IMR-90 (cell line): ENCODE measurements around the gene KBTBD12. TPM values are rescaled to one million over a fixed set of nuclear protein-coding genes. Genes with fewer than 3 reads are reported as not detected.

Source experiments
- ATAC-seq: fragments of 200-7000 bp; cut with Tn5 transposase; 2 replicates; pipeline ENCODE4 v1.9.1; 2020; ENCODE audit warnings: low read depth, mild to moderate bottlenecking, moderate library complexity
- BruUV-seq: library from RNA; stranded (reverse); fragments of 400-500 nt; replicated peaks from 2 replicates; lab custom pipeline; 2021; lab: Mats Ljungman, UMichigan
- CTCF ChIA-PET: fragments of 300-600 bp; formaldehyde crosslinking; extraction: SDS; loops from one replicate; lab custom pipeline; 2021; ENCODE audit warnings: antibody characterized with exemption; lab: Yijun Ruan, JAX
- POLR2A ChIA-PET: fragments of 300-600 bp; sonication (Branson Sonifier 250); formaldehyde crosslinking; loops from one replicate; lab custom pipeline; 2022; ENCODE audit warnings: antibody characterized with exemption; ENCODE audit not compliant: unreplicated experiment; lab: Charles Lee
- DNase-seq: peaks from one replicate; pipeline ENCODE4 v3.0.0; 2013
- H2AFZ ChIP-seq: replicated peaks from 2 replicates; pipeline ENCODE3; 2013; ENCODE audit warnings: low read length, mild to moderate bottlenecking; ENCODE audit not compliant: poor library complexity
- H2AK5ac ChIP-seq: 2 replicates; pipeline ENCODE4 v1.6.1; 2013; ENCODE audit warnings: low read depth, low read length, inconsistent platforms
- H2AK9ac ChIP-seq: replicated peaks from 2 replicates; pipeline ENCODE3; 2013; ENCODE audit warnings: mild to moderate bottlenecking, low read depth, low read length, moderate library complexity; ENCODE audit not compliant: poor library complexity
- H2BK120ac ChIP-seq: 2 replicates; pipeline ENCODE4 v1.6.1; 2013; ENCODE audit warnings: low read depth, low read length, inconsistent platforms
- H2BK15ac ChIP-seq: 3 replicates; pipeline ENCODE4 v1.6.1; 2013; ENCODE audit warnings: low read depth, low read length, inconsistent platforms
- H2BK20ac ChIP-seq: 2 replicates; pipeline ENCODE4 v1.6.1; 2013; ENCODE audit warnings: low read depth, mild to moderate bottlenecking, inconsistent platforms, low read length, moderate library complexity
- H2BK5ac ChIP-seq: 2 replicates; pipeline ENCODE4 v1.6.1; 2013; ENCODE audit warnings: mild to moderate bottlenecking, low read depth, low read length, inconsistent platforms; ENCODE audit not compliant: poor library complexity, severe bottlenecking
- H3K14ac ChIP-seq: replicated peaks from 2 replicates; pipeline ENCODE4 v1.6.1; 2013; ENCODE audit warnings: low read depth, low read length, inconsistent platforms
- H3K18ac ChIP-seq: 2 replicates; pipeline ENCODE4 v1.6.1; 2013; ENCODE audit warnings: low read depth, low read length, control low read depth
- H3K23ac ChIP-seq: 2 replicates; pipeline ENCODE4 v1.6.1; 2013; ENCODE audit warnings: low read depth, low read length, inconsistent platforms
- H3K27ac ChIP-seq: 2 replicates; pipeline ENCODE4 v1.5.1; 2013; ENCODE audit warnings: mild to moderate bottlenecking, control low read depth, low read length; ENCODE audit not compliant: insufficient read depth
- H3K27me3 ChIP-seq: 2 replicates; pipeline ENCODE4 v1.6.1; 2013; ENCODE audit warnings: low read length; ENCODE audit not compliant: control insufficient read depth, insufficient read depth
- H3K36me3 ChIP-seq: 2 replicates; pipeline ENCODE4 v1.6.1; 2013; ENCODE audit warnings: low read length, mixed read lengths; ENCODE audit not compliant: control insufficient read depth, insufficient read depth
- H3K4ac ChIP-seq: 2 replicates; pipeline ENCODE4 v1.6.1; 2013; ENCODE audit warnings: low read depth, low read length, inconsistent platforms
- H3K4me1 ChIP-seq: 2 replicates; pipeline ENCODE4 v1.6.1; 2013; ENCODE audit warnings: low read length, mixed read lengths; ENCODE audit not compliant: control insufficient read depth, insufficient read depth
- H3K4me2 ChIP-seq: 2 replicates; pipeline ENCODE4 v1.6.1; 2013; ENCODE audit warnings: low read depth, mild to moderate bottlenecking, control low read depth, low read length, moderate library complexity
- H3K4me3 ChIP-seq: 2 replicates; pipeline ENCODE4 v1.5.1; 2013; ENCODE audit warnings: low read depth, mild to moderate bottlenecking, control low read depth, low read length, moderate library complexity; ENCODE audit not compliant: insufficient read depth
- H3K56ac ChIP-seq: 2 replicates; pipeline ENCODE4 v1.6.1; 2013; ENCODE audit warnings: low read length, inconsistent platforms; ENCODE audit not compliant: insufficient read depth; ENCODE audit errors: extremely low read depth
- H3K79me1 ChIP-seq, 2 experiments: 2 replicates each; pipeline ENCODE4 v1.6.1; 2013; ENCODE audit warnings: low read length in 2 of 2, inconsistent platforms in 1 of 2, low read depth in 1 of 2
- H3K9ac ChIP-seq: 2 replicates; pipeline ENCODE4 v1.6.1; 2013; ENCODE audit warnings: low read depth, low read length, control low read depth
- H3K9me1 ChIP-seq: 2 replicates; pipeline ENCODE4 v1.6.1; 2013; ENCODE audit warnings: low read length, inconsistent platforms; ENCODE audit not compliant: insufficient read depth
- H3K9me3 ChIP-seq: 2 replicates; pipeline ENCODE4 v1.6.1; 2013; ENCODE audit warnings: low read length; ENCODE audit not compliant: control insufficient read depth, insufficient read depth
- H4K20me1 ChIP-seq: 2 replicates; pipeline ENCODE4 v1.6.1; 2013; ENCODE audit warnings: low read length, inconsistent platforms; ENCODE audit not compliant: insufficient read depth
- H4K5ac ChIP-seq: 2 replicates; pipeline ENCODE4 v1.6.1; 2013; ENCODE audit warnings: mild to moderate bottlenecking, low read depth, low read length, control low read depth
- H4K8ac ChIP-seq, 2 experiments: 2 replicates each; pipeline ENCODE4 v1.6.1; 2013; ENCODE audit warnings: low read depth in 2 of 2, low read length in 2 of 2, control low read depth in 1 of 2, inconsistent platforms in 1 of 2
- H4K91ac ChIP-seq: 2 replicates; pipeline ENCODE4 v1.6.1; 2013; ENCODE audit warnings: low read depth, low read length, inconsistent platforms; ENCODE audit not compliant: insufficient read depth
- BHLHE40 ChIP-seq: fragments of 150-350 bp; IDR thresholded peaks from 2 replicates; pipeline ENCODE4 v1.6.1; 2016; ENCODE audit warnings: mild to moderate bottlenecking, low read depth, low read length
- CEBPB ChIP-seq: IDR thresholded peaks from 2 replicates; pipeline ENCODE4 v1.6.1; 2012; ENCODE audit warnings: low read depth, low read length, improper control_type of control experiment
- MAFK ChIP-seq: IDR thresholded peaks from 2 replicates; pipeline ENCODE4 v1.6.1; 2012; ENCODE audit warnings: low read depth, low read length, improper control_type of control experiment
- MAZ ChIP-seq: IDR thresholded peaks from 2 replicates; pipeline ENCODE4 v1.6.1; 2012; ENCODE audit warnings: low read depth, mild to moderate bottlenecking, low read length, improper control_type of control experiment, moderate library complexity, borderline replicate concordance
- MXI1 ChIP-seq: IDR thresholded peaks from 2 replicates; pipeline ENCODE4 v1.6.1; 2012; ENCODE audit warnings: low read depth, mild to moderate bottlenecking, low read length, moderate library complexity, borderline replicate concordance
- NFE2L2 ChIP-seq: fragments of 150-350 bp; IDR thresholded peaks from 2 replicates; pipeline ENCODE4 v1.6.1; 2016; ENCODE audit warnings: low read depth, mild to moderate bottlenecking, low read length
- POLR2A ChIP-seq: IDR thresholded peaks from 2 replicates; pipeline ENCODE4 v1.6.1; 2012; ENCODE audit warnings: mild to moderate bottlenecking, low read depth, low read length
- RAD21 ChIP-seq: IDR thresholded peaks from 2 replicates; pipeline ENCODE4 v1.6.1; 2012; ENCODE audit warnings: low read length, improper control_type of control experiment
- RCOR1 ChIP-seq: IDR thresholded peaks from 2 replicates; pipeline ENCODE4 v1.6.1; 2012; ENCODE audit warnings: mild to moderate bottlenecking, low read length, improper control_type of control experiment; ENCODE audit not compliant: insufficient replicate concordance
- SMC3 ChIP-seq: fragments of 150-350 bp; IDR thresholded peaks from 2 replicates; pipeline ENCODE4 v1.6.1; 2016; ENCODE audit warnings: low read depth, mild to moderate bottlenecking, antibody characterized with exemption, low read length, moderate library complexity
- dilution Hi-C: fragments of 300-500 bp; cut with HindIII; formaldehyde crosslinking; loops from one replicate; pipeline ENCODE4 v1.14.3; 2018; ENCODE audit warnings: low sequenced_read_pairs; ENCODE audit not compliant: unreplicated experiment
- in situ Hi-C: fragments of 300-500 bp; cut with MboI; formaldehyde crosslinking; loops from 3 replicates; pipeline ENCODE4 v1.14.3; 2019; ENCODE audit warnings: low sequenced_read_pairs, inconsistent platforms, mixed read lengths
- intact Hi-C: fragments of 100-400 bp; cut with micrococcal nuclease; formaldehyde crosslinking; loops from 2 replicates; pipeline ENCODE4 v1.10.0; 2022
- polyA plus RNA-seq, 3 experiments: library from polyadenylated mRNA; depleted of rRNA; stranded (reverse); fragments of >200 nt; gene quantifications; 2 replicates each; pipeline ENCODE4 v1.2.3, GENCODE V29; 2012; ENCODE audit warnings: low replicate concordance in 1 of 3
- total RNA-seq: library from RNA; depleted of rRNA; stranded (reverse); fragments of >200 nt; gene quantifications from 2 replicates; pipeline ENCODE4 v1.2.3, GENCODE V29; 2012
- TF ChIP-seq, protein P1 (sequence below): conservative IDR thresholded peaks from 2 replicates; pipeline ENCODE4 v1.5.1; 2012; ENCODE audit warnings: mild to moderate bottlenecking, low read depth, low read length, improper control_type of control experiment
- TF ChIP-seq, protein P2 (sequence below): fragments of 150-350 bp; IDR thresholded peaks from 2 replicates; pipeline ENCODE4 v1.6.1; 2016; ENCODE audit warnings: low read depth, mild to moderate bottlenecking, low read length, moderate library complexity, borderline replicate concordance
- TF ChIP-seq, protein P3 (sequence below): fragments of 150-350 bp; IDR thresholded peaks from 2 replicates; pipeline ENCODE4 v1.6.1; 2017; ENCODE audit warnings: mild to moderate bottlenecking, antibody characterized with exemption, low read length, low read depth

Gene KBTBD12
- total and polyA plus RNA-seq, 2 of the 4 experiments (the other 2 are of a cell fraction) = not detected

DNA sequence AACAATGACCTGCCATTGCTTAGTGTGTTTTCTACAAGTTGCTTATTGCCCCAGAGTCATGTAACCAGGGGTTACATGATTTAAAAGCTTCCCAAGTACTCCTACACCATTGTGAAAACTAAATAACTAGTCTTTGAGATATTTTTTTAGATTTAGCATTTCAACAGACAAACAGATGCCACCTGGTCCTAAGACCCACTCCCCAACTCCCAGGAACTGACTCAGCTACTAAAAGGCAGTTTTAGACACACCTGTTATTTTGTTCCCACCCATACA lies 28.1 kb upstream of the KBTBD12 start:
- no peak overlapping the region for H3K18ac ChIP-seq
- no peak overlapping the region for H3K23ac ChIP-seq
- H3K4me3 ChIP-seq = no peak overlapping the region
- no peaks in the 10 kb centered on the region for H3K36me3 ChIP-seq
- POLR2A ChIA-PET = no interaction called here
- no peak overlapping the region for H2BK120ac ChIP-seq
- H4K20me1 ChIP-seq = no peaks in the 10 kb centered on the region
- no peak overlapping the region for H3K9ac ChIP-seq
- H3K4me2 ChIP-seq = no peak overlapping the region
- no peaks in the 10 kb centered on the region for H3K4me1 ChIP-seq
- TF ChIP-seq, protein P1, sequence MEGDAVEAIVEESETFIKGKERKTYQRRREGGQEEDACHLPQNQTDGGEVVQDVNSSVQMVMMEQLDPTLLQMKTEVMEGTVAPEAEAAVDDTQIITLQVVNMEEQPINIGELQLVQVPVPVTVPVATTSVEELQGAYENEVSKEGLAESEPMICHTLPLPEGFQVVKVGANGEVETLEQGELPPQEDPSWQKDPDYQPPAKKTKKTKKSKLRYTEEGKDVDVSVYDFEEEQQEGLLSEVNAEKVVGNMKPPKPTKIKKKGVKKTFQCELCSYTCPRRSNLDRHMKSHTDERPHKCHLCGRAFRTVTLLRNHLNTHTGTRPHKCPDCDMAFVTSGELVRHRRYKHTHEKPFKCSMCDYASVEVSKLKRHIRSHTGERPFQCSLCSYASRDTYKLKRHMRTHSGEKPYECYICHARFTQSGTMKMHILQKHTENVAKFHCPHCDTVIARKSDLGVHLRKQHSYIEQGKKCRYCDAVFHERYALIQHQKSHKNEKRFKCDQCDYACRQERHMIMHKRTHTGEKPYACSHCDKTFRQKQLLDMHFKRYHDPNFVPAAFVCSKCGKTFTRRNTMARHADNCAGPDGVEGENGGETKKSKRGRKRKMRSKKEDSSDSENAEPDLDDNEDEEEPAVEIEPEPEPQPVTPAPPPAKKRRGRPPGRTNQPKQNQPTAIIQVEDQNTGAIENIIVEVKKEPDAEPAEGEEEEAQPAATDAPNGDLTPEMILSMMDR = no peak
- TF ChIP-seq BHLHE40 (no peak), MXI1 (no peak), SMC3 (no peak), CEBPB (no peak), NFE2L2 (no peak), RCOR1 (no peak), RAD21 (no peak), MAZ (no peak), MAFK (no peak), POLR2A (no peak)
- TF ChIP-seq, protein P2, sequence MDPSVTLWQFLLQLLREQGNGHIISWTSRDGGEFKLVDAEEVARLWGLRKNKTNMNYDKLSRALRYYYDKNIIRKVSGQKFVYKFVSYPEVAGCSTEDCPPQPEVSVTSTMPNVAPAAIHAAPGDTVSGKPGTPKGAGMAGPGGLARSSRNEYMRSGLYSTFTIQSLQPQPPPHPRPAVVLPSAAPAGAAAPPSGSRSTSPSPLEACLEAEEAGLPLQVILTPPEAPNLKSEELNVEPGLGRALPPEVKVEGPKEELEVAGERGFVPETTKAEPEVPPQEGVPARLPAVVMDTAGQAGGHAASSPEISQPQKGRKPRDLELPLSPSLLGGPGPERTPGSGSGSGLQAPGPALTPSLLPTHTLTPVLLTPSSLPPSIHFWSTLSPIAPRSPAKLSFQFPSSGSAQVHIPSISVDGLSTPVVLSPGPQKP = no peak
- TF ChIP-seq, protein P3, sequence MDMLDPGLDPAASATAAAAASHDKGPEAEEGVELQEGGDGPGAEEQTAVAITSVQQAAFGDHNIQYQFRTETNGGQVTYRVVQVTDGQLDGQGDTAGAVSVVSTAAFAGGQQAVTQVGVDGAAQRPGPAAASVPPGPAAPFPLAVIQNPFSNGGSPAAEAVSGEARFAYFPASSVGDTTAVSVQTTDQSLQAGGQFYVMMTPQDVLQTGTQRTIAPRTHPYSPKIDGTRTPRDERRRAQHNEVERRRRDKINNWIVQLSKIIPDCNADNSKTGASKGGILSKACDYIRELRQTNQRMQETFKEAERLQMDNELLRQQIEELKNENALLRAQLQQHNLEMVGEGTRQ = no peak
- H3K4ac ChIP-seq = no peak overlapping the region
- peaks cover 7% of the 10 kb centered on the region; the same call in 1 of the 2 replicates for H3K9me3 ChIP-seq
- H4K8ac ChIP-seq = no peak overlapping the region
- dilution Hi-C loops (no loop called here), intact Hi-C loops (no loop called here), in situ Hi-C loops (no loop called here)
- no peak overlapping the region for H2BK15ac ChIP-seq
- H4K91ac ChIP-seq = no peak overlapping the region
- BruUV-seq = no TSS peak
- no peaks in the 10 kb centered on the region for H3K79me1 ChIP-seq
- H2AK5ac ChIP-seq = no peak overlapping the region
- no peaks in the 10 kb centered on the region for H3K9me1 ChIP-seq
- H3K27me3 ChIP-seq = peaks cover 21% of the 10 kb centered on the region
- no peak overlapping the region for H2AK9ac ChIP-seq
- H3K56ac ChIP-seq = no peak overlapping the region
- H2AFZ ChIP-seq = no peak overlapping the region
- no peak overlapping the region for H2BK20ac ChIP-seq
- H3K14ac ChIP-seq = no peak overlapping the region
- no peak overlapping the region for H4K5ac ChIP-seq
- CTCF ChIA-PET = no interaction called here
- DNase-seq = no peak
- no peak for ATAC-seq
- no peak overlapping the region for H2BK5ac ChIP-seq
- H3K27ac ChIP-seq = no peak overlapping the region
